Measurements from ENCODE around the gene CDH4. TPM values are rescaled to one million over a fixed set of nuclear protein-coding genes. Genes with fewer than 3 reads are reported as not detected.

The CDH4 gene
- total RNA-seq, 1 donor from 2014 or later = 0.06 TPM

GRCh38 chr20:61673152-61673847 lies 421.2 kb downstream of the CDH4 start:
- no peak for TF ChIP-seq CTCF (IDR thresholded peaks at IDR 0.05)

GRCh38 chr20:61674121-61674520 lies 422.1 kb downstream of the CDH4 start:
- ATAC-seq (no peak), DNase-seq (peak; percentile 20)
- Histone ChIP-seq H3K4me1 (no peaks in the 10 kb centered on the region), H3K27me3 (ENCODE audit: low read depth) (peaks cover 3% of the 10 kb centered on the region), H3K4me3 (no peak overlapping the region), H3K36me3 (no peaks in the 10 kb centered on the region), H3K9me3 (no peaks in the 10 kb centered on the region), H3K27ac (no peak overlapping the region)
- no peak for TF ChIP-seq CTCF (IDR thresholded peaks at IDR 0.05)
- intact Hi-C loops (cut with DNase I) = no loop called here

More at GRCh38 chr20:61673152-61673847, 421.2 kb downstream of the CDH4 start:
- Histone ChIP-seq H3K27ac (no peak overlapping the region), H3K4me1 (no peaks in the 10 kb centered on the region), H3K36me3 (no peaks in the 10 kb centered on the region), H3K4me3 (no peak overlapping the region), H3K9me3 (no peaks in the 10 kb centered on the region), H3K27me3 (ENCODE audit: low read depth) (peaks cover 3% of the 10 kb centered on the region)
- ATAC-seq (no peak), DNase-seq (peak; percentile 32)
- intact Hi-C loops (cut with DNase I) = no loop called here

DNA sequence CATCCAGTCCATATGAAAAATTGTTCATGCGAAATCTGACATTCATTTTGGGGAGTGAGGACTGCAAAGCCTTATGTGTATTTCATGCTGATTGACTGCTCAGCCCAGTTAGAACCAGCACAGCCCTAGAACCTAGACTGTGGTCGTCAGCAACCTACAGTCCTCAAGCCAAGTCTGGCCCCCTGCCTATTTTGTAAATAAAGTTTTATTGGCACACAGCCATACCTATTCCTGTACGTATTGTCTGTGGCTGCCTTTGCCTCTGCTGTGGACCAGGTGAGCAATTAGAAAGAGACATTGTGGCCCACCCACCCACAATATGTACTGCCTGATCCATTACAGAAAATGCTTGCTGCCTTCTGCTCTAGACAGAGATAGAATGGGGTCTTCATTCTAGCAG lies 422.6 kb downstream of the CDH4 start:
- ATAC-seq = no peak

DNA sequence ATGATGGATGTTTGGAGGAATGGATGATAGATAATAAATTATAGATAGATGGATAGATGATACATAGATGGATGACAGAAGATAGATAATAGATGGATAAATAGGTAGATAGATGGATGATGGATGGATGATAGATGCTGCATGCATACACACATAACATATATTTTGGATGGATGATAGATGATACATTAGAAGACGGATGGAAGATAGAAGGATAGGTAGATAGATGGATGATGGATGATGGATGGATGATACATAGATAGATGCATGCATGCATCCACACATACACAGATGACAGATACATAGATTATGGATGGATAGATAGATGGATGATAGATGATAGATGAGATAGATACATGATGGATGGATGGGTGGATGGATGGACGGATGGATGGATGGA lies 425.9 kb downstream of the CDH4 start:
- intact Hi-C loops (cut with DNase I) = no loop called here
- Histone ChIP-seq H3K27ac (no peak overlapping the region), H3K9me3 (no peaks in the 10 kb centered on the region), H3K4me3 (no peak overlapping the region), H3K27me3 (ENCODE audit: low read depth) (peaks cover 3% of the 10 kb centered on the region), H3K36me3 (no peaks in the 10 kb centered on the region), H3K4me1 (no peaks in the 10 kb centered on the region)
- ATAC-seq (no peak), DNase-seq (no peak)
- TF ChIP-seq CTCF (IDR thresholded peaks at IDR 0.05) = no peak

More for the DNA sequence above, 422.6 kb downstream of the CDH4 start:
- Histone ChIP-seq H3K27me3 (ENCODE audit: low read depth) (peaks cover 6% of the 10 kb centered on the region), H3K4me3 (no peak overlapping the region), H3K27ac (no peak overlapping the region), H3K4me1 (no peaks in the 10 kb centered on the region), H3K36me3 (no peaks in the 10 kb centered on the region), H3K9me3 (no peaks in the 10 kb centered on the region)
- DNase-seq = no peak
- intact Hi-C loops (cut with DNase I) = no loop called here
- TF ChIP-seq CTCF (IDR thresholded peaks at IDR 0.05) = no peak

GRCh38 chr20:61678437-61678836 lies 426.4 kb downstream of the CDH4 start:
- Histone ChIP-seq H3K36me3 (no peaks in the 10 kb centered on the region), H3K27ac (no peak overlapping the region), H3K9me3 (no peaks in the 10 kb centered on the region), H3K4me1 (no peaks in the 10 kb centered on the region), H3K4me3 (no peak overlapping the region), H3K27me3 (ENCODE audit: low read depth) (peaks cover 3% of the 10 kb centered on the region)
- DNase-seq = peak; percentile 24
- no peak for TF ChIP-seq CTCF (IDR thresholded peaks at IDR 0.05)
- no peak for ATAC-seq
- intact Hi-C loops (cut with DNase I) = no loop called here
